ENCODE measurements around the gene ACOXL.
"Not testable (repeated sequence)": the region's sequence is repeated elsewhere in the genome, so short reads cannot be mapped to it uniquely, and the experiment has no call there.

DNA sequence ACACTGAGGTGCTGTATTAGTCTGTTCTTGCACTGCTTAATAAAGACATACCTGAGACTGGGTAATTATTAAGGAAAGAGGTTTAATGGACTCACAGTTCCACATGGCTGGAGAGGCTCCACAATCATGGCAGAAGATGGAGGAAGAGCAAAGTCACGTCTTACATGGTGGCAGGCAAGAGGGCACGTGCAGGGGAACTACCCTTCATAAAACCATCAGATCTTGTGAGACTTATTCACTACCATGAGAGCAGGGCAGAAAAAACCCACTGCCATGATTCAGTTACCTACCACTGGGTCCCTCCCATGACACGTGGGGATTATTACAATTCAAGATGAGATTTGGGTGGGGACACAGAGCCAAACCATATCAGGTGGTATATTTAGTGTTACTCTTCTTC is 229.3 kb downstream of the ACOXL start:
- not testable (repeated sequence) for TF ChIP-seq CTCF (IDR thresholded peaks at IDR 0.05; ENCODE audit: low read length); EZH2 (IDR thresholded peaks at IDR 0.05; ENCODE audit: borderline replicate concordance, low read length)
